H1 (cell line): ENCODE measurements around the gene WDR59. TPM values are rescaled to one million over a fixed set of nuclear protein-coding genes. Genes with fewer than 3 reads are reported as not detected.

ENCODE experiments used
- CTCF ChIA-PET: fragments of 300-600 bp; sonication (Branson Sonifier 250); formaldehyde crosslinking; loops from one replicate; lab custom pipeline; 2021; ENCODE audit not compliant: partially characterized antibody; lab: Charles Lee
- POLR2A ChIA-PET: fragments of 300-600 bp; sonication (Branson Sonifier 250); formaldehyde crosslinking; loops from one replicate; lab custom pipeline; 2021; ENCODE audit warnings: inconsistent platforms; ENCODE audit not compliant: partially characterized antibody; lab: Charles Lee
- DNase-seq, 2 experiments: peaks; one replicate each; pipeline versions ENCODE4 v3.0.0 to v3.0.0-alpha.2; 2010 to 2022; ENCODE audit warnings: low spot score in 2 of 2, low read depth in 1 of 2, mixed read lengths in 1 of 2
- FAIRE-seq: peaks from 2 replicates; lab custom pipeline; 2011; peaks lifted over from hg19 to GRCh38; lab: Jason Lieb, UNC
- H2AFZ ChIP-seq: 2 replicates; pipeline ENCODE4 v1.8.1; 2012; ENCODE audit warnings: low read length, inconsistent platforms
- H2AK5ac ChIP-seq: 2 replicates; pipeline ENCODE4 v1.6.1; 2013; ENCODE audit warnings: low read depth, low read length
- H2BK120ac ChIP-seq: replicated peaks from 2 replicates; pipeline ENCODE3; 2013; ENCODE audit warnings: low read depth, low read length, inconsistent platforms
- H2BK12ac ChIP-seq: 2 replicates; pipeline ENCODE4 v1.6.1; 2013; ENCODE audit warnings: low read depth, low read length
- H2BK15ac ChIP-seq: 2 replicates; pipeline ENCODE4 v1.6.1; 2013; ENCODE audit warnings: low read length
- H2BK20ac ChIP-seq: 2 replicates; pipeline ENCODE4 v1.6.1; 2013; ENCODE audit warnings: low read length
- H2BK5ac ChIP-seq: 2 replicates; pipeline ENCODE4 v1.6.1; 2013; ENCODE audit warnings: low read depth, low read length
- H3K14ac ChIP-seq: 2 replicates; pipeline ENCODE4 v1.6.1; 2013; ENCODE audit warnings: inconsistent platforms; ENCODE audit not compliant: insufficient read length
- H3K18ac ChIP-seq: 2 replicates; pipeline ENCODE4 v1.6.1; 2013; ENCODE audit warnings: low read length; ENCODE audit errors: extremely low read depth
- H3K23ac ChIP-seq: 2 replicates; pipeline ENCODE4 v1.6.1; 2013; ENCODE audit warnings: inconsistent platforms; ENCODE audit not compliant: insufficient read length
- H3K23me2 ChIP-seq: 2 replicates; pipeline ENCODE4 v1.6.1; 2013; ENCODE audit warnings: low read depth, low read length
- H3K27ac ChIP-seq: 2 replicates; pipeline ENCODE4 v1.6.1; 2011; ENCODE audit warnings: low read depth, low read length, inconsistent platforms
- H3K27me3 ChIP-seq, 4 experiments: replicated peaks in 1 of 4; 1 replicate in 1 of 4; 2 replicates in 3 of 4; pipeline versions ENCODE4 v1.6.1 to v1.8.1; 2011 to 2013; ENCODE audit warnings: low read length in 3 of 4, mild to moderate bottlenecking in 3 of 4, inconsistent platforms in 2 of 4, mixed read lengths in 2 of 4, moderate library complexity in 1 of 4; ENCODE audit not compliant: control insufficient read depth in 3 of 4, insufficient read depth in 3 of 4; ENCODE audit errors: extremely low read depth in 1 of 4
- H3K36me3 ChIP-seq, 4 experiments: 2 replicates each; pipeline versions ENCODE4 v1.6.1 to v1.8.1; 2011 to 2013; ENCODE audit warnings: mild to moderate bottlenecking in 4 of 4, low read length in 3 of 4, moderate library complexity in 2 of 4, control low read depth in 1 of 4, inconsistent platforms in 1 of 4; ENCODE audit not compliant: insufficient read depth in 4 of 4, control insufficient read depth in 2 of 4
- H3K4ac ChIP-seq: replicated peaks from 2 replicates; pipeline ENCODE3; 2013; ENCODE audit warnings: low read length, low read depth, mixed read lengths, inconsistent platforms; ENCODE audit not compliant: insufficient read length
- H3K4me1 ChIP-seq, 4 experiments: replicated peaks in 1 of 4; 1 replicate in 1 of 4; 2 replicates in 3 of 4; pipeline versions ENCODE4 v1.6.1 to v1.8.1; 2011 to 2013; ENCODE audit warnings: low read length in 3 of 4, inconsistent platforms in 2 of 4, mixed read lengths in 1 of 4; ENCODE audit not compliant: insufficient read depth in 4 of 4, control insufficient read depth in 3 of 4
- H3K4me2 ChIP-seq, 2 experiments: 2 replicates each; pipeline versions ENCODE4 v1.6.1 to v1.8.1; 2011 to 2013; ENCODE audit warnings: low read depth in 2 of 2, low read length in 2 of 2, control low read depth in 1 of 2, inconsistent platforms in 1 of 2, mild to moderate bottlenecking in 1 of 2; ENCODE audit not compliant: insufficient read depth in 1 of 2
- H3K4me3 ChIP-seq, 4 experiments: fragments of 200-600, 300-600 bp in 1 of 4; sonication (generic), shearing (Covaris generic), sonication (Bioruptor Twin) in 1 of 4; 2 replicates each; pipeline versions ENCODE4 v1.5.1 to v1.8.1; 2011 to 2016; ENCODE audit warnings: low read length in 4 of 4, low read depth in 3 of 4, control low read depth in 2 of 4, inconsistent platforms in 2 of 4, mild to moderate bottlenecking in 2 of 4, mixed read lengths in 1 of 4, moderate library complexity in 1 of 4; ENCODE audit not compliant: insufficient read depth in 2 of 4; ENCODE audit errors: extremely low read depth in 1 of 4
- H3K56ac ChIP-seq: replicated peaks from 2 replicates; pipeline ENCODE3; 2013; ENCODE audit warnings: low read depth, mild to moderate bottlenecking, mixed read lengths, low read length, inconsistent platforms; ENCODE audit not compliant: insufficient read length
- H3K79me1 ChIP-seq: 2 replicates; pipeline ENCODE4 v1.6.1; 2013; ENCODE audit warnings: low read depth, low read length, control low read depth
- H3K79me2 ChIP-seq, 2 experiments: 2 replicates each; pipeline versions ENCODE4 v1.6.1 to v1.8.1; 2012 to 2013; ENCODE audit warnings: low read length in 2 of 2, mild to moderate bottlenecking in 2 of 2, inconsistent platforms in 1 of 2; ENCODE audit not compliant: insufficient read depth in 2 of 2, control insufficient read depth in 1 of 2
- H3K9ac ChIP-seq, 4 experiments: replicated peaks in 1 of 4; 1 replicate in 1 of 4; 2 replicates in 3 of 4; pipeline versions ENCODE4 v1.6.1 to v1.8.1; 2011 to 2013; ENCODE audit warnings: low read depth in 3 of 4, low read length in 3 of 4, control low read depth in 2 of 4, mild to moderate bottlenecking in 2 of 4, moderate library complexity in 2 of 4, inconsistent platforms in 1 of 4; ENCODE audit errors: extremely low read depth in 1 of 4
- H3K9me3 ChIP-seq, 2 experiments: 2 replicates each; pipeline versions ENCODE4 v1.6.1 to v1.8.1; 2012 to 2013; ENCODE audit warnings: mild to moderate bottlenecking in 2 of 2, moderate library complexity in 2 of 2, control low read depth in 1 of 2, inconsistent platforms in 1 of 2, low read depth in 1 of 2, low read length in 1 of 2, mixed read lengths in 1 of 2; ENCODE audit not compliant: insufficient read depth in 2 of 2
- H4K20me1 ChIP-seq, 2 experiments: replicated peaks in 1 of 2; 2 replicates each; pipeline versions ENCODE3 to v1.8.1; 2011 to 2013; ENCODE audit warnings: inconsistent platforms in 2 of 2, low read length in 2 of 2, mild to moderate bottlenecking in 1 of 2; ENCODE audit not compliant: insufficient read depth in 2 of 2, control insufficient read depth in 1 of 2
- H4K5ac ChIP-seq: 2 replicates; pipeline ENCODE4 v1.6.1; 2013; ENCODE audit warnings: low read length, low read depth, mixed read lengths, inconsistent platforms; ENCODE audit not compliant: insufficient read length
- H4K8ac ChIP-seq: 2 replicates; pipeline ENCODE4 v1.8.0; 2013; ENCODE audit warnings: mild to moderate bottlenecking, moderate library complexity, low read length, inconsistent platforms; ENCODE audit not compliant: insufficient read depth; ENCODE audit errors: extremely low read depth
- H4K91ac ChIP-seq: replicated peaks from 2 replicates; pipeline ENCODE3; 2013; ENCODE audit warnings: low read length, mixed read lengths, inconsistent platforms; ENCODE audit not compliant: insufficient read length
- BRCA1 ChIP-seq: IDR thresholded peaks from 2 replicates; pipeline ENCODE4 v1.6.1; 2012; ENCODE audit warnings: low read depth, low read length, improper control_type of control experiment
- CEBPB ChIP-seq: IDR thresholded peaks from 2 replicates; pipeline ENCODE4 v1.6.1; 2012; ENCODE audit warnings: low read depth, low read length
- EZH2 ChIP-seq: fragments of 200-600 bp; sonication (generic); IDR thresholded peaks from 2 replicates; pipeline ENCODE4 v1.7.1; 2012; ENCODE audit warnings: low read depth, mild to moderate bottlenecking, moderate library complexity, low read length, inconsistent platforms; ENCODE audit not compliant: severe bottlenecking
- GTF2F1 ChIP-seq: IDR thresholded peaks from 2 replicates; pipeline ENCODE4 v1.6.1; 2012; ENCODE audit warnings: low read depth, low read length, improper control_type of control experiment, borderline replicate concordance
- JUN ChIP-seq: IDR thresholded peaks from 2 replicates; pipeline ENCODE4 v1.6.1; 2011; ENCODE audit warnings: low read depth, mild to moderate bottlenecking, improper control_type of control experiment, low read length
- NRF1 ChIP-seq: IDR thresholded peaks from 2 replicates; pipeline ENCODE4 v1.6.1; 2011; ENCODE audit warnings: mild to moderate bottlenecking, low read depth, low read length, improper control_type of control experiment
- PHF8 ChIP-seq: fragments of 200-600 bp; sonication (generic); conservative IDR thresholded peaks from 2 replicates; pipeline ENCODE4 v1.7.1; 2012; ENCODE audit warnings: low read depth, mild to moderate bottlenecking, inconsistent platforms, low read length, moderate library complexity
- POLR2A ChIP-seq, 2 experiments: IDR thresholded peaks; 1 replicate in 1 of 2; 2 replicates in 1 of 2; pipeline ENCODE4 v1.6.1; 2011; ENCODE audit warnings: low read depth in 2 of 2, low read length in 2 of 2, mild to moderate bottlenecking in 2 of 2; ENCODE audit errors: control extremely low read depth in 1 of 2
- RNF2 ChIP-seq: fragments of 200-900, 300-1000 bp; sonication (generic); IDR thresholded peaks from 2 replicates; pipeline ENCODE4 v1.7.1; 2016; ENCODE audit warnings: borderline replicate concordance, low read depth, mild to moderate bottlenecking, antibody characterized with exemption, low read length; ENCODE audit not compliant: poor library complexity, severe bottlenecking; ENCODE audit errors: missing control alignments
- SIRT6 ChIP-seq: IDR thresholded peaks from one replicate; pipeline ENCODE4 v1.7.1; 2012; ENCODE audit warnings: low read length, inconsistent platforms
- SIX5 ChIP-seq: IDR thresholded peaks from 2 replicates; pipeline ENCODE4 v1.6.1; 2011; ENCODE audit warnings: mild to moderate bottlenecking, low read depth, low read length
- SP1 ChIP-seq: IDR thresholded peaks from 2 replicates; pipeline ENCODE4 v1.6.1; 2011; ENCODE audit warnings: low read depth, low read length
- SP2 ChIP-seq: IDR thresholded peaks from 2 replicates; pipeline ENCODE4 v1.6.1; 2012; ENCODE audit warnings: mild to moderate bottlenecking, low read length, inconsistent platforms
- SUZ12 ChIP-seq: fragments of 200-600 bp; sonication (generic); IDR thresholded peaks from 2 replicates; pipeline ENCODE4 v1.6.1; 2012; ENCODE audit warnings: mild to moderate bottlenecking, inconsistent platforms, low read length, moderate library complexity, mixed read lengths
- TAF7 ChIP-seq: optimal IDR thresholded peaks from 2 replicates; pipeline ENCODE3; 2011; ENCODE audit warnings: low read depth, mild to moderate bottlenecking, inconsistent platforms, low read length, moderate library complexity, borderline replicate concordance
- WGBS, 2 experiments: shearing (Covaris generic) in 1 of 2; methylation state at CpG; one replicate each; pipeline versions ENCODE4 v1.1.6 to v1.1.7; 2013 to 2015; ENCODE audit warnings: low lambda C conversion rate in 2 of 2, mixed read lengths in 2 of 2, inconsistent platforms in 1 of 2, low coverage in 1 of 2, missing lambda C conversion rate in 1 of 2; ENCODE audit not compliant: insufficient replicate concordance in 2 of 2, insufficient coverage in 1 of 2, insufficient read length in 1 of 2; ENCODE audit errors: extremely low coverage in 1 of 2, missing lambda C conversion rate in 1 of 2; 5-methylcytosine and 5-hydroxymethylcytosine counted together
- polyA plus RNA-seq, 7 experiments: library from polyadenylated mRNA; depleted of rRNA in 3 of 7; stranded (reverse) in 5 of 7; unstranded in 2 of 7; fragments of >200 nt in 5 of 7; fragments of 200-250 nt in 2 of 7; gene quantifications; 1 replicate in 5 of 7; 2 replicates in 1 of 7; 4 replicates in 1 of 7; pipeline versions ENCODE4 v1.2.1 to v1.2.3, GENCODE V29; 2011 to 2013; ENCODE audit warnings: missing spikeins in 2 of 7, mixed read lengths in 2 of 7
- total RNA-seq: library from RNA; stranded (reverse); fragmentation: NEBNext Ultra II Directional; extraction: Animal tissue kit (Norgen Biotek cat#: 25700); gene quantifications from 2 replicates; pipeline ENCODE4 v1.2.1, GENCODE V29; 2021

Gene WDR59
- total and polyA plus RNA-seq, 2 of the 8 experiments (the other 6 are each of a cell fraction or from before 2014, with no cell fraction given) = 84.2 to 124 TPM

DNA sequence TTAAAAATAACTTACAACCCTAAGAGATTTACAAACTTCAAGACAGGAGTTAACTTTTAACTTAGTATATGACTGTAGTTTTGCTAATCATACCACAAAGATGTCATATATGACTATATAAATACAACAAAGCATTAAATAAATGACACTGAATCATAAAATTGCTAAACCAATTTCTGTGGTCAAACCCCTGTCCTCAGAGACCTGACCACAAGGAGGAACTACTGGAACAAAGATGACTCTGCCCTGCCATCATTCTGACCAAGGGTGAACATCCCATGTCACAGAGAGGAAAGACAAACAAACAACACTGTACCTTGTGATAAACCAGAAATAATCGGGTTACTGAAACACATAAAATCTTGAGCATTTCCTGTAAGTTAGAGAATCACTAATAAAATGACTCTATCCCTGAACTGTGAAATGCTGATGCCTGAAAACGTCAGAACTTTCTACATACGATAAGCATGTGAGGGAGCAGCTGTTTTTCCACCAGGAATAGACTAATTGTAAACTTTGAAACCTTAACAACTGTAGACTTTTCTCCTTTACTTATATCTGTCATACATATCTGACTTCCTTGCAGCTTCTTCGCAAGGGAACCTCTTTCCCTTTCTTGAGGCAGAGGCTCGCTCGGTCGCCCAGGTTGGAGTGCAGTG, 47.9 kb downstream of the WDR59 start:
- Histone ChIP-seq H2BK15ac (no peak overlapping the region), H3K4me3 (no peak overlapping the region), H3K4me1 (no peaks in the 10 kb centered on the region), H3K14ac (no peak overlapping the region), H2AFZ (no peak overlapping the region), H4K8ac (no peak overlapping the region), H3K79me1 (no peaks in the 10 kb centered on the region), H3K9ac (no peak overlapping the region), H3K9me3 (no peaks in the 10 kb centered on the region), H3K56ac (no peak overlapping the region), H4K91ac (no peak overlapping the region), H2BK120ac (no peak overlapping the region), H3K23ac (no peak overlapping the region), H2BK5ac (no peak overlapping the region), H3K4me2 (no peak overlapping the region), H3K23me2 (no peaks in the 10 kb centered on the region), H2BK20ac (no peak overlapping the region), H4K5ac (no peak overlapping the region), H3K79me2 (no peaks in the 10 kb centered on the region), H3K4ac (no peak overlapping the region), H3K27ac (no peak overlapping the region), H4K20me1 (peaks cover 0 to 2% of the 10 kb centered on the region in 2 experiments), H2AK5ac (no peak overlapping the region), H3K27me3 (no peaks in the 10 kb centered on the region), H3K18ac (no peak overlapping the region), H3K36me3 (peaks cover 7 to 52% (median 20%) of the 10 kb centered on the region in 4 experiments; a peak in 7 of 8 replicates), H2BK12ac (no peak overlapping the region)
- FAIRE-seq (no peak), DNase-seq (no peak)
- 96% methylated on average over 7 of the region's 7 CpGs; no CpG with 5 or more reads in 1 of the 2 experiments for WGBS, 2 experiments
- POLR2A ChIA-PET = interaction anchor here (0.7 kb wide), 1 partner anchor 40 kb away, joined by 3 read pairs; no protein-coding TSS in a partner anchor
- CTCF ChIA-PET = no interaction called here
- no peak for TF ChIP-seq GTF2F1
- no peak for TF ChIP-seq PHF8
- no peak for TF ChIP-seq SUZ12
- no peak for TF ChIP-seq CEBPB
- TF ChIP-seq SP2 = no peak
- no peak for TF ChIP-seq EZH2
- TF ChIP-seq JUN = no peak
- TF ChIP-seq RNF2 = no peak
- TF ChIP-seq TAF7 = no peak
- TF ChIP-seq NRF1 = no peak
- no peak for TF ChIP-seq SIRT6
- TF ChIP-seq POLR2A (IDR thresholded peaks at IDR 0.05; ENCODE audit: control extremely low read depth in 1 of 2, low read depth in 2 of 2, low read length in 2 of 2) = no peak
- TF ChIP-seq BRCA1 = no peak
- no peak for TF ChIP-seq SIX5
- no peak for TF ChIP-seq SP1
